HuH-7.5 (cell line): ENCODE data around the gene ATG9B.

Experiments
- DNase-seq: peaks from one replicate; pipeline ENCODE4 v3.0.0; 2011; ENCODE audit warnings: low spot score

ATG9B gene

GRCh38 chr7:150981644-150982043 lies 42.6 kb downstream of the ATG9B start:
- no peak for DNase-seq

- DNase-seq, result no peak
These were observed 43.6 kb downstream of the ATG9B start for GRCh38 chr7:150980663-150981062.

GRCh38 chr7:150979713-150980390 lies 44.4 kb downstream of the ATG9B start:
- DNase-seq, result no peak

DNA sequence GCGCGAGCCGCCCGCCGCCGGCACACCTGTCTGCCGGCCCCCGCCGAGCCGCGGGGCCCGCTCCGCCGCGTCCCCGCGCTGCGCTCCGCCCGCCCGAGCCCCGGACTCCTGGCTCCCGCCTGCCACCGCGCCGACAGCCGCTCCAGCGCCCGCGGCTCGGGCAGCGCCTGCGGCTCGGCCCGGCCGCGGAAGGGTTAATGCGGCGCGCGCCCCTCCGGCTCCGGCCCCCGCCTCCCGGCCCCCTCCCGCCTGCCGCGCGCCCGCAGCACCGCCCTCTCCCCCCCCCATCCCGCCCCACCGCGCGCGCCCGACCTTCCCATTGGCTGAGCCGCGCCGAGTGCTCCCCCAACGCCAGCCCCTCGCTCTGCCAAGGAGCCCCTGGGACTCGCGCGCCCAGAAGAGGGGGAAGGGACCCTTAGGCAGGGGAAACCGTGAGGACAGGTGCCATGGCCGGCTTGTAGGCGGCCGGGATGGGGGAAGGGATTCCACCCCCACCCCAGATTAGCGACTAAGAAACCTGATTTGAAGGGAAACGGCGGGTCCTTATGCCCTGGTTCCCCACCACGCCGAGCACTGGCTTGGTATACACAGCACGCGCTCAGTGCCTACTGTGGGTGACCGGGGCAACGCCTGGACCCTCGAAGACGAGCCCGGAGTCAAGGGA lies 46.0 kb downstream of the ATG9B start, which contains the start of gene KCNH2:
KCNH2 (minus strand) TSS at position 196 of the 664 bp plus-strand sequence. CDS start 408 bp downstream, outside the sequence.
- peak; percentile 78 for DNase-seq

GRCh38 chr7:150977382-150978125 lies 46.7 kb downstream of the ATG9B start:
- DNase-seq, result no peak

DNA sequence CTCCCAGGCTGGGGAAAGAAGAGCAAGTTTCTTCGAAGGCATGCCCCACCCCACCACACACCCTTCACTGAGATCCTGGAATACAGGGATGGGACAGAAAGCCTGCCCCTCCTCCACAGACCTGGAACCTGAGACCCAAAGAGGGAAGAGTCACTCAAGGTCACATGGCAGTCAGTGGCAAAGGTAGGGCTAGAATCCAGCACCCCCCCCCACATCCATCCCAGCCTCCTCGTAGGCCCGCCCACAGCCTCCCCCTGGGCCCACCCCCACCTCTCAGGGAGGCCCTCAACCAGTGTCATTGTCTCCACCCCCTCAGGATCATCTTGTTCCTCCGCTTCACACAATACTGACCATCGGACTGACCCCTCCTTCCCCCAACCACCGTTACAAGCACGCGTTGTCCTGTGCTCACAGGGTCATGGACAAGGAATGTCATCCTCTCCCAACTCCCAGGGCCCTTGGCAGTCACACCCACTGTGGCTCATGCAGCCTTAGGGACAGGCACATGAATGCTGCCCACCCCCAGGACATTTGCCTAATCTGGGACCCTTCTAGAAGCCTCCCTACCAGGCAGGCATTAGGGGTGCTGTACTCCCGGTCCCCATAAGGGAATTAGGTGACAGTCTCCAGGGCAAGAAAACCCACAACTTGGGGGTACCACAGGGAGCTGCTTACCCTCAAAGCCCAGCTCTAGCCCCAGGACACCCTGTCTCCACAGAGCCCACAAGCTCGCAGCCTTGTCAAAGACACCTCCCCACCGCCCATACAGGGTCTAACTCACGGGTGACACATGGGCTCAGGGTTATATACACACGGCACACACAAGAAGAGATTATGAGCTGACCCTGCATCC lies 47.5 kb downstream of the ATG9B start:
- DNase-seq, result no peak

GRCh38 chr7:150975536-150976319 lies 48.6 kb downstream of the ATG9B start:
- no peak for DNase-seq

DNA sequence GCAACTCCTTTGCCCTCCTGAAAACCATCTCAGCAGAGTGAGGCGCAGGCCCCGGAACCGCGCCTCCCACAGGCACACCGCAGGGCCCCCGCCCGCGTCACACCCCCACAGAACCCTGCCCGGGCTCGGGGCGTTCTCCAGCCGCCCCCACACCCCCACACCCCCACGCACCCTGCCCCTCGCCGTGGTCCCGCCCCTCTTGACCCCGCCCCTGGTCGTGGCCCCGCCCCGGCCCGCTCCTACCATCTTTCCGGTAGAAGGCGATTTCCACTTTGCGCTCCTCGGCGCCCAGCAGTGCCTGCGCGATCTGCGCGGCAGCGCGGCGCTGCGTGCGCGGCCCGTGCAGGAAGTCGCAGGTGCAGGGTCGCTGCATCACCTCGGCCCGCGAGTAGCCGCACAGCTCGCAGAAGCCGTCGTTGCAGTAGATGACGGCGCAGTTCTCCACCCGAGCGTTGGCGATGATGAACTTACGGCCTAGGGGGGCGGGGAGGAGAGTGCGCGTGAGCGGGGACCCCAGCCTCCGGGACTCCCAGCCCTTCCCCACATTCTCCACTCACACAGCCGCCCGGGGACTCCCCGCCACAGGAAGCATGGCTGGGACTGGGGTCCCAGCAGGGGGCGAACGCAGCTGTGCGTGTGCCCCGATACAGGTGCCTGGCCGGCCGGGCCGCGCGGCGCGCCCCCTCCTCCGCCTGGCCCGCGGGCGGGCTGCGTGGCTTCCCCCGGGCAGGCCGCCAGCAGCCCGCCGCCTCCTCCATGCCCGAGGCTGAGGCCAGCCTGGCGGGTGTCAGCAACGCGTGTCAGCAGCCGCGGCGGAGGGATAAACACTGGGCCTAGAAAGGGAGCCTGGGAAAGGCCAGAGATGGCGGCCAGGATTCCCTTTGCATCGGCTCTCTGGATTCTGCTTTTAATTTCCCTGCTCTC lies 49.6 kb downstream of the ATG9B start:
- peak; percentile 69 for DNase-seq

GRCh38 chr7:150973571-150974451 lies 50.5 kb downstream of the ATG9B start:
- no peak for DNase-seq

GRCh38 chr7:150972741-150973140 lies 51.6 kb downstream of the ATG9B start:
- no peak for DNase-seq

DNA sequence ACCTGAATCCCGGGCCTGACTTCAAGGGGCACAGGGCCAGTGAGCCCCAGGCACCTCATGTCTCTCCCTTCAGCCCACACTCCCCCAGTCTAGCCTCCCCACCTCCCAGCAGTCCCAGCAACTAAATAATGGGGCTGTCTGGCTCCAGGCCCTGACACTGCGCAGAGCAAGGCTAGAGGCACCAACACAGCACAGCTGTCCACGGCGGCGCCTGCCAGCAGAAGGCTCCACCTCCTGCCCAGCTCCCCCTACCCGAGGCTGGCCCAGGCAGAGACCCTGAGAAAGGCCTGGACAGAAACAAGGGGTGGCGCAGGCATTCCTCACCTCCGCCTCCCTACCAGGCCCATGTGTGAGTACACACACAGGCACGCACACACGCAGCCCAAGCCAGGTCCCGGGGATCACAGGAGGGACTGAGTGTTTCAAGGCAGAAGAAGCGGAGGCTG lies 52.2 kb downstream of the ATG9B start:
- no peak for DNase-seq

- no peak for DNase-seq
These were observed 52.9 kb downstream of the ATG9B start for GRCh38 chr7:150971242-150972022.

GRCh38 chr7:150970424-150970823 lies 53.9 kb downstream of the ATG9B start:
- DNase-seq, result no peak

GRCh38 chr7:150969475-150969874 lies 54.8 kb downstream of the ATG9B start:
- DNase-seq, result no peak

DNA sequence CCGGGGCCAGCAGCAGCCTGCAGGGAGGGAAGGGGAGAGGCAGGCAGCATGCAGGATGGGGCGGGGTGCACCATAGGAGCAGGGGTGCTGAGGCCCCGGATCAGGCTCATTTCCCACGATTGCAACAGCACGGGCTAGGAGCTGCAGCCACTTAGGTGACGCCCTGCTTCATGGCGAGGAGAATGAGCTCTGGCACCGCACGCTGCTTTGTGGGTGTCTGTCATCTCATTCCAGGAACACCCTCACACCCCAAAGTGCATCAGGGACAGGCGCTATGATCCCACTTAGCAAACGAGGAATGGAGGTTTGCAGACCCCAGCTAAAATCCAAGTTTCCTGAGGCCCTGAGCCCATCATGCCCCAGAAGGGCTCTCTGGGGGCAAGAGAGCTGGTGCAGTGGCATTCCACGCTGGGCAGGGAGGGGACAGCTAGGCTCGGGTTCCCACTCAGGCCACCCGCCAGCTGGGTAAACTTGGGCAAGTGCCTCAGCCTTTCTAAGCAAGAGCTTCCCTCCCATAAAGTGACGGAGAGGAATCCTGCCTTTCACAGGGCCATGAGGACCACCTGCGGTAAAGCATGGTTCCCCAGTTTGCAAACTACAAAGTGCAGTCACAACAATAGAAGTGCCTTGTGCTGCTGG lies 55.4 kb downstream of the ATG9B start:
- DNase-seq, result no peak

GRCh38 chr7:150968056-150968733 lies 56.1 kb downstream of the ATG9B start:
- DNase-seq, result no peak

- no peak for DNase-seq
These were observed 56.9 kb downstream of the ATG9B start for GRCh38 chr7:150967349-150967748.
